GM23338 (cell line): ENCODE data around the gene COBLL1. TPM values are rescaled to one million over a fixed set of nuclear protein-coding genes. Genes with fewer than 3 reads are reported as not detected.
A peak's percentile ranks its signal among the peaks of the same experiment; 100 is the strongest.

Experiments
- ATAC-seq: fragments of 200-7000 bp; cut with Tn5 transposase; 3 replicates; pipeline ENCODE4 v1.9.1; 2020
- DNase-seq: peaks from one replicate; pipeline ENCODE4 v3.0.0-alpha.2; 2015; ENCODE audit warnings: low spot score
- H2AFZ ChIP-seq: fragments of 200-600 bp; sonication (generic); 2 replicates; pipeline ENCODE4 v1.8.0; 2016; ENCODE audit warnings: antibody characterized with exemption, mild to moderate bottlenecking, moderate library complexity
- H3F3A ChIP-seq: fragments of 200-600 bp; sonication (generic); replicated peaks from 2 replicates; pipeline ENCODE4 v1.8.0; 2017; ENCODE audit warnings: antibody characterized with exemption, mixed run types, low read depth
- H3K27ac ChIP-seq: fragments of 200-600 bp; sonication (generic); 2 replicates; pipeline ENCODE4 v1.6.1; 2016; ENCODE audit warnings: low read depth
- H3K27me3 ChIP-seq: fragments of 200-600 bp; sonication (generic); 2 replicates; pipeline ENCODE4 v1.8.0; 2016; ENCODE audit warnings: mild to moderate bottlenecking, mixed run types, moderate library complexity; ENCODE audit not compliant: insufficient read depth
- H3K36me3 ChIP-seq: fragments of 200-600 bp; sonication (generic); 2 replicates; pipeline ENCODE4 v1.8.0; 2016; ENCODE audit warnings: mild to moderate bottlenecking; ENCODE audit not compliant: insufficient read depth
- H3K4me1 ChIP-seq: fragments of 200-600 bp; sonication (generic); 2 replicates; pipeline ENCODE4 v1.8.0; 2016; ENCODE audit warnings: mild to moderate bottlenecking, moderate library complexity; ENCODE audit not compliant: insufficient read depth
- H3K4me2 ChIP-seq: fragments of 200-600 bp; sonication (generic); 2 replicates; pipeline ENCODE4 v1.7.1; 2017; ENCODE audit warnings: mixed run types
- H3K4me3 ChIP-seq: fragments of 200-600 bp; sonication (generic); 2 replicates; pipeline ENCODE4 v1.6.1; 2016; ENCODE audit warnings: mixed run types
- H3K79me2 ChIP-seq: fragments of 200-600 bp; sonication (generic); replicated peaks from 2 replicates; pipeline ENCODE4 v1.8.0; 2017; ENCODE audit warnings: mild to moderate bottlenecking; ENCODE audit not compliant: insufficient read depth
- H3K9me2 ChIP-seq: fragments of 200-600 bp; sonication (generic); 2 replicates; pipeline ENCODE4 v1.8.0; 2017; ENCODE audit not compliant: insufficient read depth
- H4K20me1 ChIP-seq: fragments of 200-600 bp; sonication (generic); replicated peaks from 2 replicates; pipeline ENCODE4 v1.8.0; 2017; ENCODE audit warnings: mild to moderate bottlenecking; ENCODE audit not compliant: insufficient read depth
- H3K27ac Mint-ChIP-seq: 2 replicates; pipeline ENCODE4 v1.8.0; 2020; ENCODE audit warnings: inconsistent platforms, mild to moderate bottlenecking, moderate library complexity, mixed read lengths
- H3K27me3 Mint-ChIP-seq: 3 replicates; pipeline ENCODE4 v1.8.0; 2022; ENCODE audit warnings: low read depth, mild to moderate bottlenecking, moderate library complexity, mixed read lengths, inconsistent platforms; ENCODE audit not compliant: insufficient read depth, poor library complexity
- H3K36me3 Mint-ChIP-seq: 3 replicates; pipeline ENCODE4 v1.8.0; 2021; ENCODE audit warnings: low read depth, mild to moderate bottlenecking, inconsistent platforms, moderate library complexity, mixed read lengths
- H3K4me1 Mint-ChIP-seq: 3 replicates; pipeline ENCODE4 v1.8.0; 2020; ENCODE audit warnings: mild to moderate bottlenecking, inconsistent platforms, mixed read lengths
- H3K4me3 Mint-ChIP-seq: 3 replicates; pipeline ENCODE4 v1.8.0; 2021; ENCODE audit warnings: moderate library complexity, mild to moderate bottlenecking, inconsistent platforms, mixed read lengths
- H3K9me3 Mint-ChIP-seq: 3 replicates; pipeline ENCODE4 v1.8.0; 2020; ENCODE audit warnings: moderate library complexity, mild to moderate bottlenecking, inconsistent platforms, mixed read lengths
- CTCF ChIP-seq, 2 experiments: fragments of 200-600 bp in 1 of 2; sonication (generic) in 1 of 2; conservative IDR thresholded peaks; 2 replicates each; pipeline versions ENCODE4 v1.5.1 to v1.6.1; 2016 to 2017; ENCODE audit warnings: antibody characterized with exemption in 2 of 2, low read depth in 2 of 2, mild to moderate bottlenecking in 2 of 2, moderate library complexity in 1 of 2
- ETS1 ChIP-seq: IDR thresholded peaks from 2 replicates; pipeline ENCODE4 v1.6.1; 2016; ENCODE audit warnings: antibody characterized with exemption
- EZH2 ChIP-seq: fragments of 200-600 bp; sonication (generic); IDR thresholded peaks from one replicate; pipeline ENCODE4 v1.8.0; 2017; ENCODE audit warnings: antibody characterized with exemption, mild to moderate bottlenecking, low read depth; ENCODE audit not compliant: unreplicated experiment
- EZH2phosphoT487 ChIP-seq: fragments of 200-600 bp; sonication (generic); IDR thresholded peaks from one replicate; pipeline ENCODE4 v1.8.1; 2018; ENCODE audit warnings: antibody characterized with exemption; ENCODE audit not compliant: unreplicated experiment
- JUNB ChIP-seq: IDR thresholded peaks from one replicate; pipeline ENCODE4 v1.6.1; 2016; ENCODE audit warnings: antibody characterized with exemption; ENCODE audit not compliant: unreplicated experiment
- NANOG ChIP-seq: IDR thresholded peaks from 2 replicates; pipeline ENCODE4 v1.6.1; 2016; ENCODE audit warnings: antibody characterized with exemption, borderline replicate concordance
- STAT1 ChIP-seq: IDR thresholded peaks from one replicate; pipeline ENCODE4 v1.6.1; 2016; ENCODE audit warnings: antibody characterized with exemption; ENCODE audit not compliant: unreplicated experiment
- ZNF331 ChIP-seq: fragments of 250-450 bp; sonication (Bioruptor Pico); IDR thresholded peaks from 2 replicates; pipeline ENCODE4 v1.5.0; 2020; ENCODE audit warnings: low read depth, mild to moderate bottlenecking, moderate library complexity
- polyA plus RNA-seq: library from polyadenylated mRNA; unstranded; fragments of >200 nt; fragmentation: Nextera tagmentation; extraction: Ambion mirVana; gene quantifications from 2 replicates; pipeline ENCODE4 v1.2.1, GENCODE V29; 2016
- total RNA-seq: library from RNA; depleted of rRNA; stranded (reverse); fragments of >200 nt; shearing (Covaris generic); gene quantifications from 2 replicates; pipeline ENCODE4 v1.2.3, GENCODE V29; 2014

COBLL1 gene
- total and polyA plus RNA-seq, 2 experiments from 2014 or later: 2.9 to 7.4 TPM

GRCh38 chr2:164657129-164657528 is 184.5 kb downstream of the COBLL1 start:
- ATAC-seq (no peak), DNase-seq (no peak)
- Histone ChIP-seq H4K20me1 (no peaks in the 10 kb centered on the region), H3K27ac (no peak overlapping the region), H3K36me3 (no peaks in the 10 kb centered on the region), H3K4me1 (peaks cover 16% of the 10 kb centered on the region), H2AFZ (no peak overlapping the region), H3K79me2 (no peaks in the 10 kb centered on the region), H3K4me3 (no peak overlapping the region), H3K27me3 (peaks cover 4% of the 10 kb centered on the region; the same call in 1 of the 2 replicates), H3F3A (no peaks in the 10 kb centered on the region), H3K4me2 (no peak overlapping the region), H3K9me2 (no peaks in the 10 kb centered on the region)
- peaks cover 6% of the 10 kb centered on the region; the same call in 1 of the 3 replicates for H3K36me3 Mint-ChIP-seq
- 0 out of 3 replicates have a peak, but pooled peaks cover 3% of the 10 kb centered on the region for H3K9me3 Mint-ChIP-seq
- peaks cover 6% of the 10 kb centered on the region for H3K27me3 Mint-ChIP-seq
- H3K27ac Mint-ChIP-seq: no peak overlapping the region
- no peak overlapping the region for H3K4me3 Mint-ChIP-seq
- TF ChIP-seq STAT1 (no peak), EZH2 (no peak), ETS1 (no peak), NANOG (no peak), EZH2phosphoT487 (no peak)
- peaks cover 9% of the 10 kb centered on the region for H3K4me1 Mint-ChIP-seq

- H3K27ac Mint-ChIP-seq: no peak overlapping the region
Observed at GRCh38 chr2:164655750-164656149, 185.9 kb downstream of the COBLL1 start.

More at GRCh38 chr2:164655750-164656149, 185.9 kb downstream of the COBLL1 start:
- TF ChIP-seq JUNB (no peak), ZNF331 (CRISPR knock-in tag) (no peak), CTCF (conservative IDR thresholded peaks at IDR 0.05; ENCODE audit: low read depth in 2 of 2) (peak; percentile 22 to 61)
- no peaks in the 10 kb centered on the region for H3K79me2 ChIP-seq
- H3K4me1 Mint-ChIP-seq: peaks cover 16% of the 10 kb centered on the region
- peaks cover 10% of the 10 kb centered on the region for H3K27me3 Mint-ChIP-seq
- peaks cover 4% of the 10 kb centered on the region for H3K9me3 Mint-ChIP-seq
- H3K27me3 ChIP-seq: peaks cover 15% of the 10 kb centered on the region
- ATAC-seq (no peak), DNase-seq (peak; percentile 5)
- no peaks in the 10 kb centered on the region for H4K20me1 ChIP-seq
- H3K36me3 Mint-ChIP-seq: peaks cover 7% of the 10 kb centered on the region; the same call in 1 of the 3 replicates
- peaks cover 16% of the 10 kb centered on the region for H3K4me1 ChIP-seq
- no peak overlapping the region for H2AFZ ChIP-seq
- no peak overlapping the region for H3K27ac ChIP-seq
- H3K36me3 ChIP-seq: no peaks in the 10 kb centered on the region
- no peaks in the 10 kb centered on the region for H3F3A ChIP-seq
- no peak overlapping the region for H3K4me3 ChIP-seq
- no peak overlapping the region for H3K4me3 Mint-ChIP-seq
- H3K4me2 ChIP-seq: no peak overlapping the region
- H3K9me2 ChIP-seq: no peaks in the 10 kb centered on the region
